Stimulated activated CD8-positive, alpha-beta memory T cell treated with anti-CD3 and anti-CD28 coated beads, Interleukin-2, amount 100 ng/mL, for 48 hours (primary cell): ENCODE data around the gene CFAP97D1.

Experiments used
- DNase-seq, 2 donors: peaks; one replicate each; pipeline ENCODE4 v3.0.0-alpha.2; 2020; ENCODE audit warnings: low read depth in 2 of 2

CFAP97D1 gene

DNA sequence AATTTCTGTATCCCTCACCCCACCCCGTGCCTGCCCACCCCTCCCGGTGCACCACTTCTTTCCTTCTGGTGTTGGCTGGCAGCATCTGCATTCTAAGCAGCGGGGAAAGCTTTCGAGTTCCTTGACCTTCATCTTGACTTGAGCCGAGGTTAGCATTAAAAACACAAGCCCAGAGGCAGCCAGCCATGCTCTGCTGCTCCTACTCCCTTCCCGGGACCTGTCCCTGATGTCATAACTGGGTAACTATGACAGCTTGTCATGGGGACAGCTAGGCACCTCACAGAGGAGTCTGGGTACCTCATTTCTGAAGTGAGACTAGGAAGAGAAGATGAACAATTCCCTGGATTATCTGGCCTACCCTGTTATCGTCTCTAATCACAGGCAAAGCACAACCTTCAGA lies at the start of gene CFAP97D1:
Gene CFAP97D1, plus strand, starts transcription at position 301 of the 400 bp plus-strand sequence. Its CDS starts 28 bp downstream, at position 329.
- DNase-seq = no peak

DNA sequence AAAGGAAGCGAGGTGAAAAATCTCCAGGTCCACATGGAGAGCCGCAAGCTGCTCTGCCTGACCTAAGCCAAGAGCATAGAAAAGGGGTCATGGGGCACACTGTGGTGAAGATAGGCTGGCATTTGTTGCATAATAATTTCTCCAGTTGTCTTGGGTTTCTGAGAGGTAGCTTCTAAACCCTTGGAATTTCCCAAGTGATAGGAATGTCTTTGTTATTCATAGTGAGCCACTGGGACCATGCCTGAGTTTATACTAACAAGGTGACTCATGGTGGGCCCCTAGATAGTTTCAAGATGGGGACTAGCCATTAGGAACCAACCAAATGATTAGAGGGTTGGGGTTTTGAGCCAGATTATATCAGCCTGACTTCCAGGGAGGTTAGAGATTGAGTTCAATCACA lies 47.3 kb upstream of the CFAP97D1 start:
- DNase-seq = no peak

DNA sequence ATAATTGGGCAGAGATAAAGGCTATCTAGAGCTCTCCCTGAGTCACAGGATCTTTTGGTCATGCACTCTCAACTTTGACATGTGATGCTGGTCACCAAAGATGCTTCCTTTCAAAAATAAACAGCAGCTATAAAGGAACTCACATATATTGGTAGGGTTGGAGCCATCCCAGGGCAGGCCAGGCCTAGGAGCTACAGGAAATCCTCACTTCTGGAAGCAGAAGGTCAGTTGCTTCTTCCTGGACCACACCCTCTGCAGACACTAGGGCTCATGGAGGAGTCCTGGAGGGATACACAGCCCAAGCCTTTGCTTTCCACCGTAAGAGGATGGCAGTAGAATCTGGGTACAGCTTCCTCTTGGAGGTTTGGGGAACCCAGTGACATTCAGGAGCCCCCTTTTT lies 46.3 kb upstream of the CFAP97D1 start:
- no peak for DNase-seq

DNA sequence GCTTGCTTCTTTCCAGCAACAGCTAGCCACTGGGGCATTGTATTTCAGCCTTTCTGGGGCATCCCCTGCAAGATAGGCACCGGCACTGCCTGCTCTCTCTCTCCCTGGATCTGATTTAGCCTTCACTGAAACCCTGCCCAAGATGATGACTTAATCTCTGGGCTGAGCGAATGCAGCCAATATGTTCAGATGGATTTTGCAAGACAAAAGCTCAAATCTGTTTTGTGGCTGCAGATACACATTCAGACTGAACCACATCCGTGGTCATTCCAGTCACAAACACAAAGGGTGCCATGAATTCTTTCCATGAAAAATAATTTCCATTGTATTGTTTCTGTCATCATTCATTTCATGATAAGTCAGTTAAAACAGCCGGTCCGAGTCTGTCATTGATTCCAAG lies 45.9 kb upstream of the CFAP97D1 start:
- no peak for DNase-seq

DNA sequence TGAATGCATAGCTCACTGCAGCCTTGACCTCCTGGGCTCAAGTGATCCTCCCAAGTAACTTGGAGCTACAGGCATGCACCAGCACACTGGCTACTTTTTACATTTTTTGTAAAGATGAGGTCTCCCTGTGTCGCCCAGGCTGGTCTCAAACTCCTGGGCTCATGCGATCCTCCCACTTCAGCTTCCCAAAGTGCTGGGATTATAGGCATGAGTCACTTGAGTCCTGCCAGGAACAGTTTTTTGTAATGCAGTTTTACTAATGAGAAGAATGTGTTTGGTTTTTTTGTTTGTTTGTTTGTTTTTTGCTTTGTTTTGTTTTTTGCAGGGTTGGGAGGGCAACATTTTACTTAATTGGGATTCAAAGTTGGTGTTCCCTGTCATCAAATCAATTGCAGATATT lies 43.8 kb upstream of the CFAP97D1 start:
- no peak for DNase-seq

DNA sequence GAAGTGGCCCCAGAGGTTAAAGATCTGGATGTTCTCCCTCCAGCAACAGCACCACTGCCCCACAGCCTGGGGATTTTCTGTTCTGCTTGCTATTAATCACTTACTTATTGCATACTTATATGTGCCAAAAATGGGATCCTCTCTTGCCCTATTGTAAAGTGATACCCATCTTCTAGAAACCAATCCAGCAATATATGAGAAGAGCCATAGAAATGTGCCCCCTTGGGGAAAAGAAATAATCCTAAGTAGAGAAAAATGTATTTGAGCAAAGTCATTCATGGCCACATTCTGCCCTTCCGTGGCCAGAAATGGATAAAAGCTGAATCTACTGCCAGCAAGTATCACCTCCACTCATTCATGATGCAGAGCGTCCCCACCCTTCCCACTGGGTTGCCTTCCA lies 42.5 kb upstream of the CFAP97D1 start:
- no peak for DNase-seq

DNA sequence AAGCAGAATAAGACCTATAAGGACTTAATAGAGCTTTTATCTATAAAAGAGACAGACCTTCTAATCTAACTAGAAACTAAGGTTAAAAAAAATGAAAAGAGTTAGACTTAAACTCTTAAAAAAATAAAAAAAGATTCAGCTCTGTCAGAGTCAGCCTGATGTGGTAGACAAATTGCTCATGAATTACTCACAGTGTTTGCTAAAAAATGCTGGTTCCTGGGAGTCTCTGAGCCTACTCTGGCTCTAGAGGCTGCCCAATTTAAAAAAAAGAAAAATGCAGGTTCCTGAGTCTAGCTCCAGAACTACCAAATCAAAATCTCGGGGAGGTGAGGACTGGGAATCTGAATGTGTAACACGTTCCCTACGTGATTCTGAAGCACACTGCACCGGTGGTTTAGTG lies 39.7 kb upstream of the CFAP97D1 start:
- DNase-seq = no peak

DNA sequence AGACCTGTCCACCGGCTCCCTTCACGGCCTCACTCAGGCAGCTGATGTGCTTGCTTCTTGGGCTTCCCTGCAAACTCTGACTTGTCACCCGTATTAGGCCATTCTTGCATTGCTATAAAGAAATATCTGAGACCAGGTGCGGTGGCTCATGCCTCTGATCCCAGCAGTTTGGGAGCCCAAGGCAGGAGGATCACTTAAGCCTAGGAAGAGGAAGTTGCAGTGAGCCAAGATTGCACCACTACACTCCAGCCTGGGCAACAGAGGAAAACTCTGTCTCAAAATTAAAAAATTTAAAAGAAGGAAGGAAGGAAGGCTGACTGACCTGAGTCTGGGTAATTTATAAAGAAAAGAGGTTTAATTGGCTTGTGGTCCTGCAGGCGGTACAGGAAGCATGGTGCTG lies 38.6 kb upstream of the CFAP97D1 start:
- no peak for DNase-seq

DNA sequence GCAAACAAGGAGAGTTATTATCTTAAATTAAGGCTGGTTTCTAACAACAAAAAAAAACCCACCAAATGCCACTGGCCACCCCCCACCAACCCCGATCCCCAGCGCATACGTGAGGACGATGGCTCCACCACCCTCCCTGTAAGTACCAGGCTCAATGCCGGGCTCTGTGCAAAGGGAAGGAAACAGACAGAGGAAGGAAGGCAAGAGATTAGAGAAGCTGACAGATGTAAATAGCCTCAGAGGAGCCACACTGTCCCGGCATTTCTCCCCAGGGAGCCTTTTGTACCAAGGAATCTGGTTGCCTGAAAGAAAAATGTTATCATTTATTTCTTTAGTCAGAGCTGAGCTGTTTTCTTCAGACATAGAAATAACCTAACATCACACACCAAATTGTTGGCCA lies 34.7 kb upstream of the CFAP97D1 start:
- DNase-seq = no peak

DNA sequence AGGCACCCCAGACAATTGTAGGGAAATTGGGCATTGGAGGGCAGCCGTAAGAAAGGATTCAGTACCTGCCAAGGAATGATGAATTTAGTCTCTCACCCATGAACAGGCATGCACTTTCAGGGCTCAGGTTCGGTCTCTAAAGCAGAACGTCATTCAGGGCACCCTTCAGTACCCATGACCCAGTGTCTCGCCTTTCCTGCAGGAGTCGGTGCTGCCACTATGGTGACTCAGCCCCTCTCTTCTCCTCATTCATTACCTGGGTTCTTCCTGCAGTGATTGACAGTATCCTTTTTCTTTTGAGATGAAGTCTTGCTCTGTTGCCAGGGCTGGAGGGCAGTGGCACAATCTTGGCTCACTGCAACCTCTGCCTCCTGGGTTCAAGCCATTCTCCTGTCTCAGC lies 30.1 kb upstream of the CFAP97D1 start:
- DNase-seq = no peak

DNA sequence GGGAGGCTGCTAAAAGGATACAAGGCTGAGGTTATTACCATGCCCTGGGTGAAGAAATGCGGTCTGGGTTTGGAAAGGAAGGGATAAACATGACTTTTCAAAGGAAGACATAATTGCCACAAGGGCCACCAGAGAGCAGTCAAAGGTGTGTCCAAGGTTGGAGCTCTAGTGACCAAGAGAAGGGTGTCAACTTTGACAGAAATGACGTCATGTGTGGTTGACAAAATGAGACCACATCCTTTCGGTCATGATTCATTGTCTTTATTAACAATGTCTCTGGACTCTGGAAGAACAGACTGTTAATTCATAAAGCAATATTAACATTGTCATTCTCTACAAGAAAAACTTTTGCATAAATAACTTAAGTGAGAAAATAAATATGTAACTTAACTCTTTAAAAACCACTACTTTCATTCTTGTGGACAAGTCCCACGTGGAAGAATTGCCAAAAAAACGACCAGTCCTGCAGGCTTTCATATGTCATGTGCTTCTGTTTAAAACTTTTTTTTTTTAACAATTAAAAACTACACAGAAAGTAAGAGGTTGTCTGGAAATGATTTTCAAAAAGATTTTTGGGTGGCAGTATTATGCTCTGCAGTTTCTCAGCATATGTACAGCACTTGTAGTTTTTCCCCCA lies 26.6 kb upstream of the CFAP97D1 start:
- DNase-seq = no peak

DNA sequence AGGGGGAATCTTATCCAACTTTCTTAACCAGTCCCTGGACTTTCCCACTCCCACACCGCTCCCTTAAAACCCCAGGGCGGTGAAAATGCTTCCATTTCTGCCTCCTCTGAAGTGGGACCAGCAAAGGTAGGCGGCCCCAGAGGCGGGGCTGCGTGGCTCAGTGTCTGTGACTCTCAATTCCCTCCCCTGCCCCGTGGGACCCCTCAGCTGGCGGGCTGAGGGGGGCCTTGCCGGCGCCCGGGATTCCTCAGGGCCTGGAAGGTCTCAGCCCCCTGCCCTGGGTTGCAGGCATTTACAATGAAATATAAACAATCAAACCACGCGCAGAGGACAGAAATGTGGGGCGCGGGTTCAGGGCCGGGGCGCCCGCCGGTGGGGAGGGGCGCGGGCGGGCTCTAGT lies 25.3 kb upstream of the CFAP97D1 start:
- no peak for DNase-seq

DNA sequence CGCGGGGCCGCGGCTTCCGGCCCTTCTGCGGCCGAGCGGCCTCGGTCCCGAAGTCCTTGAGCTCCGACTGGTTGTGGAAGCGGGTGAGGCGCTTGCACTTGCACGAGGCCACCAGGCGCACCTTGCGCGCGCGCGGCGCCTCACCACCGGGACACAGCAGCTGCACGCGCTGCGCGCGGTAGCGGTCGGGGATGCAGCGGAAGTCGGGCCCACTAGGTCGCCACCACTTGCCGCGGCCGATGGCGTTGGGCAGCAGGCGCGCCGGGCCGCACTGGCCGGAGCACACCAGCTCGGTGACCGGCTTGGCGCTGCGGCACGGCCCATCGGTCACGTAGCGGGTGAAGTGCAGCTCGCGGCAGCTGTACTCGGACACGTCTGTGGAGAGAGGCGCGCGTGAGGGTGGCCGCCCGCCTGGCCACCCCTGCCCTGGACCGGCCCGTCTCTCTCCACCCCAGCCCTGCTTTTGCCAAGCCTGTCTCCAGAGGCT lies 24.8 kb upstream of the CFAP97D1 start:
- peak in 1 of 2 donors; percentile 16 for DNase-seq

DNA sequence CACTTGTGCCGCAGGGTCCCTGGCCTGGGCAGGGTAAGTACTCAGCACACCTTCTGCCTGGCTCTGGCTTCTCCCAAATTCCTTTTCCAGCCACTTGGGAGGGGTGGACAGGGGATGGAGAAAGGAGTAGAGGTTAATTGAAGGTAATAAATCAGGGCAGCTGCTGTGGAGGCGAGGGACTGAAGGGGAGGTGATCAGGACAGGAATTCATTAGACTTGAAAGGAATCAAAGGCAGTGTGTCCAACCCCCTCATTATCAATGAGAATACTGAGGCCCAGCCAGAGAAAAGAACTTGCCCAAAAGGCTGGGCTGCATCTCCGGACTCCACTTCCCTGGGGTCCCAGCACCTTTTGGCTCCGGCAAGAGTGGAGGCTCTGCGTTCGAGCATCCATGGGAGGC lies 24.0 kb upstream of the CFAP97D1 start:
- no peak for DNase-seq

DNA sequence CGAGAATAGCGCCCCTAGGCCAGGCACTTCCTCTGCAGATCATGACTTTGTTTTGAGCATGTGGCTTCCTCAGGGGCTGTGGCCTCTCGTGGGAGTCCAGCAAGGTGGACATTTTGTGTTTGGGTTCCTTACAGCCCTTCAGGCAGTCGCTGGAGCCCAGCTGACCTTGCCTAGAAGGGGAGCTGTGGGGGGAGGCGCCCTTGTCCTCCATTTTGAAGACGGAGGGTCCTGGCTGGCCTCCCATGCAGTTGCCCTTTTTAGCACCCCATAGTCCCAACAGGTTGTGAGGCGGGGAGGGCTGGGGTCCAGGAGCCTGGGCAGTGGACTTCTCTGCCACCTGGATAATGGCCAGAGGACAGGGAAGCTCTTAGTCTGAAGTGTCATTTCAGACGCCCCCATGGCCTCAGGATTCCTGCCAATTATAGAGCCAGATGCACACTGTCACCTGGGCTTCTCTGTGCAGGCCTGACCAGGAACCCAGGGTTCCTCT lies 23.0 kb upstream of the CFAP97D1 start:
- no peak for DNase-seq

DNA sequence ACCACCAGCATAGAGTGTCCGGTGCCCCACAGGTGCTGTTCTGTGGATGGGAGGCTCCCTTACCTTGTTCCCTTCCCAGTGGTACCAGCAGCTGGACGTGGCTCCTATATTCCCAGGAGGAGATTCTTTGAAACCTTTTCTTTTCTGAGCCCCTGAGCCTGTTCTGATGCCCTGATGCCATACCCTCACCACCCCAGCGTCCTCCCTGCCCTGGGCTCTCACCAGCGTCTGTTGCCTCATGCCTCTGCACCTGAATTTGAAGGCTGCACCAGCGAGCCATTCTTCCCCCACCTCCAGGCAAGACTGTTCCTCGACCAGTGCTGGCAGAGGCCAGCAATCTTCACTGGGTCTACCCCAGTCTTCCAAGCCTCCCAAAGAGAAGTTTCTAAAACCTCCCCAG lies 22.1 kb upstream of the CFAP97D1 start:
- no peak for DNase-seq

DNA sequence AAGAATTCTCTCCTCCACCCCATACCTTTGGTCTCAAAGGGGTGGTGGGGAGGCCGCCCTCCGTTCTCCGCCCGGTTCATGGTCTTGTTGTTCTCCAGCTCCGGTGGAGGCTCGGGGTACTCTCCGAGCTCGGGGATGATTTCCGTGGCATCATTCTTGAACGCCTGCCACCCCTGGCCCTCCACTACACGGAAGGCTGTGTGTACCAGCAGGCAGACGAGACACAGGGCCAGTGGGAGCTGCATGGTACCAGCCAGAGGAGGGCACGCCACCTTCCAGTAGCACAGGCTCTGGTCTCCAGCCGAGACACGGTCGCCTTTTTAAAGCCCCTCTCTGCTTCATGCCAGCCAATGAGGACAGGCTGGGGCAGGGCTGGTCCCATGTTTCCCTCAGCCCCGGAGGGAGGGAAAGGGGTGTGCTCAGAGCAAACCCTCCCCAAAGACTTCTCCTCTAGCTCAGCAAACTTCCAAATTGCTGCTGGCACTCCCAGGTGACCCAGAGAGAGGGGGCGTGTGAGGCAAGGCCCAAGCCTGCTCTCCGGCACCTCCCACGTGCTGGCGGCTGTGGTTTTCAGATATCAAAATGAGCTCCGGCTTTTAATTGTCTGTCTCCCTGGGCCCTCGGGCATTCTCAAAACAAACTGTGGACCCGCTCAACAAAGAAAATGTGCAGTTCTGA lies 21.6 kb upstream of the CFAP97D1 start, which contains the start of gene SOST:
Gene SOST, minus strand, starts transcription at position 295 of the 678 bp plus-strand sequence. Its CDS starts 50 bp downstream, at position 245.
- DNase-seq = no peak

DNA sequence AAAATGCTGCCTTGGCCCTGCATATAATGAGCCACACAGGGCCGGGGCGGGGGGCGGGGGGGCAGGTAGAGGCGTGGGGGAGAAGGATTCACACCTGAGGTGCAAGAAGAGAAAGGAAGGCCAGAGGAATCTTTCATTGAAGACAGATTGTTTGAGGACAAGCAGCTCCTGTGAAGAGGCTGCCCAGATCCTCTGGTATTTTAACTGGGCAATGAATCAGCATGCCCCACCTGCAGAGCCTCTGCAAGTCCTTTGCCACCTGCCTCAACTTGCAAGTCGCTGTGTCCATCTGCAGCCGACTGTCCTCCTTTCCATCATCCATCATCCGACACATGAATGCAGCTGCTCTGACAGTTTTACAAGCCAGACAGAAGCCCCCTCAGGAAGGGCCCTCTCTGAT lies 20.4 kb upstream of the CFAP97D1 start:
- no peak for DNase-seq

DNA sequence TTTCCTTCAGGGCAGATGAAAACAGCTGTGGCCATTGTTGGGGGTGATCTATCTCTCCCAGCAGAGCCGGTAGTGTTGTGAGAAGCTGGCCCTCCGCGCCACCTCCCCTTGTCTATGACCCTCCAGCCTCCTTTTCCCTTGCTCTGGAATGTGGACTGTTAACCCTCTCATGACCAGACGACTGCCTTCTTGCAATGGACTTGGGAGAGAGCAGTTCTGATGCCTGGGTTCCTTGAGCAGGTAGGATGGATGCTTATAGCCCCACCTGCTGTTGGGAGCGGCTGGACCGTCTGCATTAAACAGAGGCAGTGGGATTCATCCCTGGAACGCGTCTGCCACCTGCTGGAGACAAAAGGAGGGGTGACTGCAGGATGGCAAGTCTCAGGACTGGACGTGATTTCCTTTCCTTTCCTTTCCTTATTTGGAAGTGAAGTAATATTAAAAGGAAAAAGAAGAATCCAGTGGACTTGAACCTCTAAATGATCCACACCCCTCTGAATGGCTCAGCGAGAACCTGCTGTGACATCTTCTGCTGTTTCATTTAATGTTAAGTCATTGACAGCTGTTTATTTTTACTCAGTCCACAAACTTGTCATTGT lies 19.9 kb upstream of the CFAP97D1 start:
- peak; percentile 81 to 86 for DNase-seq

DNA sequence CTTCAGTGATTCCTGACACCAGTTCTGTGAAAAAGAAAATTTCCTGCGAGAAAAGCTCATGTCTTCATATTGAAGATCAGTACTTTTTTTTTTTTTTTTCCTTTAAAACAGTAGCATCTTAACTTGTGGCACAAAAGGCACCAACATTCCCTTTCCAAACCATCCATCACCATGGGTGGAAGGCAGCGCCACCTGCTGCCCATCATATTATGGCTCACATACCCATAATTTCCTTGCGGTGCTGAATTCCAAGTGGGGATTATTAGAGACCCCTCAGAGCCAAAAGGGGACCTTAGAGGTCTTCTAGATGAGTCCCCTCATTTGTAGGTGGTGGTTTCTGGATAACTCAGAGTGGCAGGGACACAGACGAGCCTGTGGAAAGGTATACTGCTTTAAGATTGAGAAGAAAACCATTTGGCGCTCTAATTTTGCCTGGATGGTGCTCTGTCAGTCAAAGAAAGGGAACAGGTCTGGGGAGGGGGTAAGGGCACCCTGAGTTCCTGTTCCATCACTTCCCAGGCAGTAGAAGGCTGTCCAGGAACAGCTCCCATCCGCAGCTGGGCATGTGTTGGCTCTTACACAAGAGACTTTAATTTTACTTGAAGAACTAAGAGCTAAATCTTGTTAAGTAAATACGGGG lies 13.7 kb upstream of the CFAP97D1 start:
- peak; percentile 25 to 36 for DNase-seq

DNA sequence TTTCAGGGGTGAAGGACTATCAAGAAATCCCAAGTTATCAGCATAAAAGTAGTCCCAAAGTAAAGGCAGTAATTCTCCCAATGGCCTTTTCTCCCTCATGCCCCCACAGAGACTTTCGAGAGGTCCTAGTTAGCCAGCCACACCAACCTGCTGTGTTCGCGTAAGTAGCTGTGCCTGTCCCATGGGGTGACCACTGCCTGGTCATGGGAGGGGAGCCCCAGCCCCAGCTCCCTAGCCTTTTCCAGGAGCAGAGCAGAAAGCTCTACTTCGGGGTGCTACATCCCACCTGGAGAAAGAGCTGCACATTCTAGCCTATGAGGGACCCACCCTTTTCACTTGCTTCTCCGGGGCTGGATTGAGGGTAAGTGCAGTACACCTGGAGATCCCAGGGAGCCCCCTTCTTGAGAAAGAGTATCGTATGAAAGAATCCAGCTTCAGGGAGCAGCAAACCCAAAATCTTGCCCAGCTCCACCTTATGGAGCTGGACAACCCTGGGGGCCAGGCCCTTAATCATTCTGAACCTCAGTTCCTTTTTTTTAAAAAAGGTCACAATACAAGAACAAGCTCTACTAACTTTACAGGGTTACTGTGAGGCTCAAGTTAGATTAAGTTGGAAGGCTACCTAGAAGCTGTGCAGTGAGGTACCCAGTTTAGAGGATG lies 13.1 kb upstream of the CFAP97D1 start:
- no peak for DNase-seq

DNA sequence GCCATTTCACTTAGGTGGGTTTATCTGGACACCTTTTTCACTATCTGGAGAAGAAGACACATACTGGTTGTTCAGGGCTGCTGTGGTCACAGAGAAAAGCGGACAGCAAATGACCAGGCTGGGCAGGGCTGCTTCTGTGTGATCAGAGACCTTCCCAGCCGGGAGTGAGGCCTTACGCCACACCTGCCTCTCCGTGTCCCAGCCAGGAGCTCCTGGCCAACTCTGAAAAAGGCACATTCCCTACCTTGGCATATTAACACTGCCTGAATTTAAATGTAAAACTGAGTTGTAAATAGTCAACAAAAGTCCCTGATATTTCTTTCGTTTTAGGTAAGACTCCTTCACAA lies 12.5 kb upstream of the CFAP97D1 start:
- DNase-seq = no peak
